T-cell (primary cell): ENCODE results near the gene LRCOL1. TPM values are rescaled to one million over a fixed set of nuclear protein-coding genes. Genes with fewer than 3 reads are reported as not detected.

Experiments used
- ATAC-seq, 4 experiments: fragments of 200-7000 bp in 3 of 4; fragments of 150-1000 bp in 1 of 4; cut with Tn5 transposase; replicated peaks in 1 of 4; 1 replicate in 3 of 4; 2 replicates in 1 of 4; pipeline ENCODE4 v1.10.0; 2021; ENCODE audit warnings: moderate library complexity in 3 of 4, mild to moderate bottlenecking in 2 of 4, moderate number of reproducible peaks in 1 of 4
- CTCF ChIA-PET, 2 donors: fragments of 300-600 bp; sonication (Branson Sonifier 250); formaldehyde crosslinking; loops; one replicate each; lab custom pipeline; 2022; ENCODE audit warnings: antibody characterized with exemption in 2 of 2; lab: Charles Lee
- POLR2A ChIA-PET, 2 donors: fragments of 300-600 bp; sonication (Branson Sonifier 250); formaldehyde crosslinking; loops; one replicate each; lab custom pipeline; 2022; ENCODE audit warnings: antibody characterized with exemption in 2 of 2; lab: Charles Lee
- DNase-seq, 35 experiments: peaks; one replicate each; pipeline versions ENCODE4 v3.0.0 to v3.0.0-alpha.2; 2013 to 2023
- H3K27ac ChIP-seq: one replicate; pipeline ENCODE4 v1.5.1; 2013; ENCODE audit warnings: low read length
- H3K27me3 ChIP-seq, 2 experiments: replicated peaks in 1 of 2; 1 replicate in 1 of 2; 2 replicates in 1 of 2; pipeline versions ENCODE4 v1.6.1 to v1.7.0; 2013; ENCODE audit warnings: low read length in 1 of 2, mixed read lengths in 1 of 2; ENCODE audit not compliant: control insufficient read depth in 2 of 2, insufficient read depth in 2 of 2; ENCODE audit errors: extremely low read depth in 1 of 2
- H3K36me3 ChIP-seq, 2 donors: 1 replicate in 1 of 2; 2 replicates in 1 of 2; pipeline versions ENCODE4 v1.6.1 to v1.7.0; 2013; ENCODE audit warnings: low read length in 1 of 2; ENCODE audit not compliant: control insufficient read depth in 2 of 2, insufficient read depth in 1 of 2; ENCODE audit errors: extremely low read depth in 1 of 2
- H3K4me1 ChIP-seq, 2 experiments: 1 replicate in 1 of 2; 2 replicates in 1 of 2; pipeline versions ENCODE4 v1.6.1 to v1.7.0; 2013; ENCODE audit warnings: low read length in 2 of 2, mixed read lengths in 1 of 2; ENCODE audit not compliant: insufficient read depth in 2 of 2, control insufficient read depth in 1 of 2; ENCODE audit errors: extremely low read depth in 1 of 2
- H3K4me3 ChIP-seq, 2 donors: 1 replicate in 1 of 2; 2 replicates in 1 of 2; pipeline versions ENCODE4 v1.5.1 to v1.7.0; 2013; ENCODE audit warnings: mild to moderate bottlenecking in 2 of 2, low read length in 1 of 2, moderate library complexity in 1 of 2; ENCODE audit not compliant: control insufficient read depth in 1 of 2; ENCODE audit errors: extremely low read depth in 1 of 2
- H3K9me3 ChIP-seq: 2 replicates; pipeline ENCODE4 v1.7.0; 2013
- H3K27ac Mint-ChIP-seq, 2 donors: one replicate each; pipeline ENCODE4 v1.8.0; 2020 to 2021; ENCODE audit warnings: mild to moderate bottlenecking in 2 of 2, mixed read lengths in 2 of 2
- H3K27me3 Mint-ChIP-seq, 2 donors: one replicate each; pipeline ENCODE4 v1.8.0; 2021 to 2022; ENCODE audit warnings: mixed read lengths in 2 of 2
- H3K36me3 Mint-ChIP-seq: one replicate; pipeline ENCODE4 v1.8.0; 2021; ENCODE audit warnings: mixed read lengths
- H3K4me1 Mint-ChIP-seq, 3 donors: one replicate each; pipeline ENCODE4 v1.8.0; 2020 to 2022; ENCODE audit warnings: mixed read lengths in 3 of 3, mild to moderate bottlenecking in 1 of 3
- H3K4me3 Mint-ChIP-seq, 3 donors: one replicate each; pipeline ENCODE4 v1.8.0; 2020 to 2022; ENCODE audit warnings: mild to moderate bottlenecking in 3 of 3, mixed read lengths in 3 of 3, moderate library complexity in 3 of 3
- H3K9me3 Mint-ChIP-seq, 3 donors: one replicate each; pipeline ENCODE4 v1.8.0; 2020 to 2022; ENCODE audit warnings: mixed read lengths in 3 of 3
- WGBS: methylation state at CpG from one replicate; pipeline ENCODE4 v1.1.5; 2013; ENCODE audit warnings: missing lambda C conversion rate; ENCODE audit not compliant: insufficient coverage; 5-methylcytosine and 5-hydroxymethylcytosine counted together
- total RNA-seq, 35 experiments: library from RNA in 6 of 35; stranded (reverse) in 6 of 35; fragments of 120-200 nt in 1 of 35; gene quantifications; one replicate each; pipeline versions ENCODE4 v1.2.1 to v1.2.4 and lab custom pipeline; 2013 to 2026

LRCOL1 gene
- total RNA-seq, 5 donors from 2014 or later (not counting 1 experiment from before 2014, with no cell fraction given) = not detected

- peak overlapping the region in 2 of 3 donors; percentile 20 to 34 for H3K4me3 Mint-ChIP-seq
- ChIA-PET POLR2A (no interaction called here), CTCF (no interaction called here)
- Histone ChIP-seq H3K27ac (no peak overlapping the region), H3K4me1 (peaks cover 5 to 28% of the 10 kb centered on the region in 2 experiments), H3K27me3 (peaks cover 0 to 49% of the 10 kb centered on the region in 2 experiments), H3K36me3 (no peaks in the 10 kb centered on the region), H3K9me3 (no peaks in the 10 kb centered on the region), H3K4me3 (no peak overlapping the region)
- peaks cover 20 to 30% (median 29%) of the 10 kb centered on the region in 3 donors for H3K4me1 Mint-ChIP-seq
- DNase-seq (no peak), ATAC-seq (no peak)
- peaks cover 4 to 40% of the 10 kb centered on the region in 2 donors for H3K27me3 Mint-ChIP-seq
- H3K27ac Mint-ChIP-seq = peak overlapping the region in 1 of 2 donors; percentile 36
- no peaks in the 10 kb centered on the region for H3K9me3 Mint-ChIP-seq
- 91% methylated on average over 18 of the region's 18 CpGs for WGBS
- H3K36me3 Mint-ChIP-seq = no peaks in the 10 kb centered on the region
Measured at GRCh38 chr12:132596016-132596415, 14.4 kb downstream of the LRCOL1 start.

- Histone ChIP-seq H3K4me1 (peaks cover 5 to 19% of the 10 kb centered on the region in 2 experiments), H3K27me3 (peaks cover 0 to 41% of the 10 kb centered on the region in 2 experiments), H3K36me3 (no peaks in the 10 kb centered on the region), H3K4me3 (no peak overlapping the region), H3K9me3 (no peaks in the 10 kb centered on the region), H3K27ac (no peak overlapping the region)
- no peaks in the 10 kb centered on the region for H3K9me3 Mint-ChIP-seq
- no peak overlapping the region for H3K27ac Mint-ChIP-seq
- DNase-seq (no peak), ATAC-seq (no peak)
- H3K4me1 Mint-ChIP-seq = peaks cover 17 to 26% (median 22%) of the 10 kb centered on the region in 3 donors
- no peaks in the 10 kb centered on the region for H3K36me3 Mint-ChIP-seq
- WGBS = 74% methylated on average over 6 of the region's 11 CpGs
- POLR2A ChIA-PET = no interaction called here
- H3K27me3 Mint-ChIP-seq = peaks cover 4 to 31% of the 10 kb centered on the region in 2 donors
- CTCF ChIA-PET = no interaction called here
- no peak overlapping the region for H3K4me3 Mint-ChIP-seq
Measured at GRCh38 chr12:132595183-132595582, 15.2 kb downstream of the LRCOL1 start.

DNA sequence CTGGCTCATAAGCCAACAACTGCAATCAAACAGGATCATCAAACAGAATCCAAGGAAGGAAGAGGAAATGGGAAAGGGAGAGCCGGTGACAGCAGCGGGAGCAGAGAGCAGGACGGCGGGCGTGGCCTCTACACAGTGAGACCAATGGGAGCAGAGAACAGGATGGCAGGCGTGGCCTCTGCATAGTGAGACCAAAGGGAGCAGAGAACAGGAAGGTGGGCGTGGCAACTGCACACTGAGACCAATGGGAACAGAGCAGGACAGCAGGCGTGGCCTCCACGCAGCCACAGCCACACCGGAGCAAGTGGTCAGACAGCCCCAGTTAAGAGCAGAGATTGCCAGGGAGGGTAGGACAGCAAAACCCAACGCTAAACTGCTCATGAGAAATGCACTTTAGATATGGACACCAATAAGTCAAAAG is 16.4 kb downstream of the LRCOL1 start:
- ATAC-seq (peak in 2 of 4 experiments; percentile 33 to 59), DNase-seq (no peak)
- H3K4me3 ChIP-seq = no peak overlapping the region
- no peaks in the 10 kb centered on the region for H3K9me3 Mint-ChIP-seq
- H3K27ac Mint-ChIP-seq = no peak overlapping the region
- 30% methylated on average over 11 of the region's 11 CpGs for WGBS
- CTCF ChIA-PET = no interaction called here
- POLR2A ChIA-PET = no interaction called here
- peaks cover 0 to 40% of the 10 kb centered on the region in 2 experiments for H3K27me3 ChIP-seq
- no peaks in the 10 kb centered on the region for H3K36me3 ChIP-seq
- no peak overlapping the region for H3K4me3 Mint-ChIP-seq
- H3K4me1 Mint-ChIP-seq = peaks cover 11 to 23% (median 16%) of the 10 kb centered on the region in 3 donors
- H3K27ac ChIP-seq = no peak overlapping the region
- no peaks in the 10 kb centered on the region for H3K9me3 ChIP-seq
- H3K27me3 Mint-ChIP-seq = peaks cover 4 to 31% of the 10 kb centered on the region in 2 donors
- peaks cover 5 to 14% of the 10 kb centered on the region in 2 experiments for H3K4me1 ChIP-seq
- H3K36me3 Mint-ChIP-seq = no peaks in the 10 kb centered on the region

DNA sequence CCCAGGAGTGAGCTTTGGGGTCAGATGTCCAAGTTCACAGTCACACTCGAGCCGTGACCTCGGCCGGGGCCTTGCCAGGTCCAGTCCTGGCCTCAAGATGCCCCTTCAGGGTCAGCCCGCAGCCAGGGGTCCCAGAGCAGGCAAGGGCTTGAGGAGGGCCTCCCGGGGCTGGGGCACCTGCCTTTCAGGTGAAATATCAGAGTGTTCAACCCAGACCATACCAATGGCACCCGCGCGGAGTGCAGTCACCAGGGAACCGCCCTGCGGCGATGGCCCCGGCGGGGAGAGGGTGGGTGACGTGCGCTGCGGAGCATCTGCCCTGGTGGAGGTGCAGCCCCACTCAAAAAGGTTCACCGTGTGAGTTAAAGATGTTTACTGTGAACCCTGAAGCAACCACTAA is 16.9 kb downstream of the LRCOL1 start:
- Mint-ChIP-seq H3K27me3 (peaks cover 4 to 27% of the 10 kb centered on the region in 2 donors), H3K4me3 (no peak overlapping the region), H3K9me3 (no peaks in the 10 kb centered on the region), H3K27ac (no peak overlapping the region), H3K4me1 (peaks cover 7 to 19% (median 12%) of the 10 kb centered on the region in 3 donors), H3K36me3 (no peaks in the 10 kb centered on the region)
- DNase-seq = no peak
- Histone ChIP-seq H3K36me3 (no peaks in the 10 kb centered on the region), H3K4me3 (no peak overlapping the region), H3K4me1 (peaks cover 5 to 10% of the 10 kb centered on the region in 2 experiments), H3K27ac (no peak overlapping the region), H3K27me3 (peaks cover 0 to 39% of the 10 kb centered on the region in 2 experiments), H3K9me3 (no peaks in the 10 kb centered on the region)
- no peak for ATAC-seq
- CTCF ChIA-PET = no interaction called here
- POLR2A ChIA-PET = no interaction called here
- WGBS = 85% methylated on average over 13 of the region's 18 CpGs

GRCh38 chr12:132593071-132593470 is 17.3 kb downstream of the LRCOL1 start:
- ChIA-PET CTCF (no interaction called here), POLR2A (no interaction called here)
- H3K9me3 ChIP-seq = no peaks in the 10 kb centered on the region
- no peak overlapping the region for H3K27ac Mint-ChIP-seq
- peaks cover 5 to 9% of the 10 kb centered on the region in 2 experiments for H3K4me1 ChIP-seq
- H3K27ac ChIP-seq = no peak overlapping the region
- DNase-seq (no peak), ATAC-seq (no peak)
- no peaks in the 10 kb centered on the region for H3K36me3 ChIP-seq
- no peaks in the 10 kb centered on the region for H3K9me3 Mint-ChIP-seq
- H3K4me3 Mint-ChIP-seq = no peak overlapping the region
- H3K4me1 Mint-ChIP-seq = peaks cover 7 to 17% (median 11%) of the 10 kb centered on the region in 3 donors
- peaks cover 4 to 27% of the 10 kb centered on the region in 2 donors for H3K27me3 Mint-ChIP-seq
- WGBS = 92% methylated on average over 20 of the region's 21 CpGs
- no peak overlapping the region for H3K4me3 ChIP-seq
- peaks cover 0 to 39% of the 10 kb centered on the region in 2 experiments for H3K27me3 ChIP-seq
- no peaks in the 10 kb centered on the region for H3K36me3 Mint-ChIP-seq

- Histone ChIP-seq H3K27ac (no peak overlapping the region), H3K4me3 (no peak overlapping the region), H3K4me1 (peaks cover 2 to 6% of the 10 kb centered on the region in 2 experiments), H3K36me3 (no peaks in the 10 kb centered on the region), H3K27me3 (peaks cover 0 to 36% of the 10 kb centered on the region in 2 experiments), H3K9me3 (no peaks in the 10 kb centered on the region)
- ATAC-seq (no peak), DNase-seq (no peak)
- CTCF ChIA-PET = no interaction called here
- Mint-ChIP-seq H3K4me3 (no peak overlapping the region), H3K4me1 (peaks cover 3 to 11% (median 7%) of the 10 kb centered on the region in 3 donors), H3K9me3 (no peaks in the 10 kb centered on the region), H3K27me3 (peaks cover 4 to 23% of the 10 kb centered on the region in 2 donors), H3K36me3 (no peaks in the 10 kb centered on the region), H3K27ac (no peak overlapping the region)
- POLR2A ChIA-PET = no interaction called here
- WGBS = 84% methylated on average over 33 of the region's 38 CpGs
Measured at GRCh38 chr12:132592282-132592970, 18.0 kb downstream of the LRCOL1 start.
